ENCODE results near the gene DHRS12. TPM values are rescaled to one million over a fixed set of nuclear protein-coding genes. Genes with fewer than 3 reads are reported as not detected.

Gene DHRS12
- total RNA-seq, 1 experiment from 2014 or later = 14.1 TPM

GRCh38 chr13:51828730-51829567 is 25.0 kb upstream of the DHRS12 start:
- BruUV-seq (replicated peaks) = no TSS peak
- no peaks in the 10 kb centered on the region for H3K9me3 ChIP-seq
- no peaks in the 10 kb centered on the region for H3K4me1 ChIP-seq
- no peak overlapping the region for H3K4me3 ChIP-seq (ENCODE audit: low read depth, low read length)
- Mint-ChIP-seq H3K27me3 (ENCODE audit: insufficient read depth, unreplicated experiment) (peaks cover 8% of the 10 kb centered on the region), H3K27ac (ENCODE audit: unreplicated experiment) (no peak overlapping the region), H3K36me3 (ENCODE audit: insufficient read depth, unreplicated experiment) (no peaks in the 10 kb centered on the region), H3K4me1 (ENCODE audit: low read depth, unreplicated experiment) (no peaks in the 10 kb centered on the region), H3K4me3 (ENCODE audit: unreplicated experiment) (no peak overlapping the region), H3K9me3 (ENCODE audit: unreplicated experiment) (no peaks in the 10 kb centered on the region)
- no peak for TF ChIP-seq CTCF (IDR thresholded peaks at IDR 0.05; ENCODE audit: insufficient read depth in 1 of 2, low read depth in 1 of 2, low read length in 1 of 2, severe bottlenecking in 1 of 2, unreplicated experiment in 1 of 2)
- intact Hi-C loops (cut with micrococcal nuclease; ENCODE audit: unreplicated experiment) = no loop called here
- no peaks in the 10 kb centered on the region for H3K36me3 ChIP-seq (ENCODE audit: control insufficient read depth, insufficient read depth, low read length)
- ChIA-PET CTCF (no interaction called here), POLR2A (no interaction called here)
- H3K27me3 ChIP-seq (replicated peaks; ENCODE audit: control insufficient read depth, insufficient read depth, low read length) = no peaks in the 10 kb centered on the region
- DNase-seq = no peak

- ChIA-PET CTCF (no interaction called here), POLR2A (no interaction called here)
- DNase-seq = no peak
- H3K4me3 ChIP-seq (ENCODE audit: low read depth, low read length) = no peak overlapping the region
- TF ChIP-seq CTCF (IDR thresholded peaks at IDR 0.05; ENCODE audit: insufficient read depth in 1 of 2, low read depth in 1 of 2, low read length in 1 of 2, severe bottlenecking in 1 of 2, unreplicated experiment in 1 of 2) = no peak
- intact Hi-C loops (cut with micrococcal nuclease; ENCODE audit: unreplicated experiment) = no loop called here
- no TSS peak for BruUV-seq (replicated peaks)
- H3K4me1 ChIP-seq = no peaks in the 10 kb centered on the region
- Mint-ChIP-seq H3K27me3 (ENCODE audit: insufficient read depth, unreplicated experiment) (peaks cover 4% of the 10 kb centered on the region), H3K9me3 (ENCODE audit: unreplicated experiment) (no peaks in the 10 kb centered on the region), H3K27ac (ENCODE audit: unreplicated experiment) (no peak overlapping the region), H3K36me3 (ENCODE audit: insufficient read depth, unreplicated experiment) (no peaks in the 10 kb centered on the region), H3K4me1 (ENCODE audit: low read depth, unreplicated experiment) (no peaks in the 10 kb centered on the region), H3K4me3 (ENCODE audit: unreplicated experiment) (no peak overlapping the region)
- H3K27me3 ChIP-seq (replicated peaks; ENCODE audit: control insufficient read depth, insufficient read depth, low read length) = no peaks in the 10 kb centered on the region
- no peaks in the 10 kb centered on the region for H3K36me3 ChIP-seq (ENCODE audit: control insufficient read depth, insufficient read depth, low read length)
- H3K9me3 ChIP-seq = no peaks in the 10 kb centered on the region
These were observed 23.3 kb upstream of the DHRS12 start for GRCh38 chr13:51827254-51827653.

GRCh38 chr13:51826606-51827005 is 22.6 kb upstream of the DHRS12 start:
- ChIA-PET POLR2A (no interaction called here), CTCF (no interaction called here)
- no peak overlapping the region for H3K4me3 Mint-ChIP-seq (ENCODE audit: unreplicated experiment)
- no peaks in the 10 kb centered on the region for H3K36me3 ChIP-seq (ENCODE audit: control insufficient read depth, insufficient read depth, low read length)
- H3K4me1 ChIP-seq = no peaks in the 10 kb centered on the region
- no peak overlapping the region for H3K4me3 ChIP-seq (ENCODE audit: low read depth, low read length)
- H3K27me3 Mint-ChIP-seq (ENCODE audit: insufficient read depth, unreplicated experiment) = peaks cover 4% of the 10 kb centered on the region
- no peak overlapping the region for H3K27ac Mint-ChIP-seq (ENCODE audit: unreplicated experiment)
- DNase-seq = no peak
- no TSS peak for BruUV-seq (replicated peaks)
- intact Hi-C loops (cut with micrococcal nuclease; ENCODE audit: unreplicated experiment) = no loop called here
- H3K9me3 ChIP-seq = no peaks in the 10 kb centered on the region
- no peaks in the 10 kb centered on the region for H3K36me3 Mint-ChIP-seq (ENCODE audit: insufficient read depth, unreplicated experiment)
- H3K9me3 Mint-ChIP-seq (ENCODE audit: unreplicated experiment) = no peaks in the 10 kb centered on the region
- no peaks in the 10 kb centered on the region for H3K4me1 Mint-ChIP-seq (ENCODE audit: low read depth, unreplicated experiment)
- H3K27me3 ChIP-seq (replicated peaks; ENCODE audit: control insufficient read depth, insufficient read depth, low read length) = no peaks in the 10 kb centered on the region
- no peak for TF ChIP-seq CTCF (IDR thresholded peaks at IDR 0.05; ENCODE audit: insufficient read depth in 1 of 2, low read depth in 1 of 2, low read length in 1 of 2, severe bottlenecking in 1 of 2, unreplicated experiment in 1 of 2)

Measured in Caco-2 (cell line).